Measurements from ENCODE around the gene ARHGAP45. TPM values are rescaled to one million over a fixed set of nuclear protein-coding genes. Genes with fewer than 3 reads are reported as not detected.

Gene ARHGAP45
- total RNA-seq, 1 donor from 2014 or later: 20.7 TPM

GRCh38 chr19:1085676-1086442, 18.9 kb downstream of the ARHGAP45 start:
- no peak for DNase-seq (ENCODE audit: low spot score)

DNA sequence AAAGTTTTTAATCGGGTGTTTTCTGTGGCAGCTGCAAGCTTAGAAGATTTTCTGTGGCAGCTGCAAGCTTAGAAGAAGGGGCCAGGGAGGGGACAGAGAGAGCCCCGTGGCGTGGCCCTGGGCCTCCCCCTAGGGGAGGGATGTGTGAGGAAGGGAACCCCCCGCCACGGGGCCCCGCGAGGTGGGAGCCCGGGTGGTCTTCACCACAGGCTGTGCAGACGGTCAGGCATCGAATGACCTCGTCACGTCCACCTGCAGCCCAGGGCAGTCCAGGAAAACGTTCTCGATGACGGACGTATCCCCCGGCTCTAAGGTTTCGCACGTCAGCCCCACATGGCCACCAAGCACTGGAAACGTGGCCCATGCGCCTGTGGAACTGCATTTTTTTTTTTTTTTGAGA, 19.6 kb downstream of the ARHGAP45 start:
- DNase-seq (ENCODE audit: low spot score): no peak

DNA sequence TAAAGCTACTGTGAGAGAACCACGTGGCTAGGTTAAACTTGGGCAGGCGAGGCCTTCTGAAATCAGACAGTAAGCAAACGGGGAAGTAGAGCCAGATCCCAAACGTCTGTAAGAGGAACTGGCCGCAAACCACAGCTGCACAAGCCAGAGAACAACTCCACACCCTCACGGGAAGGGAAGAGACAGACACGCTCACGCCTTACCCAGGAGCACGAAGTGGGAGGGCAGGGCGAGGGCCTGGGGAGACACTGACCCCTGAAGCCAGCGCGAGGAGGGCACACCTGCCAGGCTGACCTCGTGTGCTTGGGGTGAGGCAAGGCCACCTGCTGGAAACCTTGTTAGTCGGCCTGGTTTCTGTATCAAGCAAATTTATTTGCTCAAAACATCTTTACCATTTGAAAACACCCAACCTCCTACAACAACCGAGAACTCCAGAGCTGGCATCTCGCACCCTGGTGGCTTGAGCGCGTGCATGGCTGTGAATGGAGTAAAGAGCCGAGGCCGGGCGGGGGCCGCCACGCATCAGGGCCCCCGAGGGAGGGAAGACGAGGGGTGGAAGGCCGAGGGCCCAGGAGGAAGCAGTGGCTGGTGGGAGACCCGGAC, 20.9 kb downstream of the ARHGAP45 start:
- DNase-seq (ENCODE audit: low spot score): no peak

- no peak for DNase-seq (ENCODE audit: low spot score)
Measured at GRCh38 chr19:1088416-1089010, 21.5 kb downstream of the ARHGAP45 start.

DNA sequence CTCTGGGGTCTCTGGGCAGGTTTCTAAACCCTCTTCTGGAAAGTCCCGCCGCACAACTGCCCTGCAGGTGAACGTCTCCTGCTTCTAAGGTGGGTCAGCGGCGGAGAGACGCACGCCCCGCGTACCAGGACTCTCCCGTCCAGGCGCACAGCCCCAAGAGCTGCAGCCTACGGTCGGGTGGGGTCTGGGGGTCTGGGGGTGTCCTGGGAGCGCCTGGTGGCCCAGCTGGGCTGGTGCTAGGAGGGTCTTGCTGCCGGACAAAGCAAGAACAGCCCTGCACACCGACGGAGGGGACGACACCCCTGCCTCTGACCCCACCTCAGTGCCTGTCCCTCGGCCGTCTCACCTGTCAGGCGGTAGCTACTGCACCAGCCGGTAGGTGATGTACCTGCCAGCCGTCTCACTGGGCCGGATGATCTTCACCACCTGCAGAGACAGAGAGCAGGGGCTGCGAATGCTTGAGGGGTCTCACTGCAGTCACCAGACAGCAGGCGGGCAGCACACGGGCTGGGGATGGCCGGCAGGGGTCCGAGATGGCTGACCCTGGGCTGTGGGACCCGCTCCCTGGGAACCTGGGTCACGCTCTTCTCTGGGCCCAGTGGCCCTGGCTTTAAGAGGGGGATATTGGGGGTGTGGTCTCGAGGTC, 22.3 kb downstream of the ARHGAP45 start:
- DNase-seq (ENCODE audit: low spot score): no peak

- no peak for DNase-seq (ENCODE audit: low spot score)
Measured at GRCh38 chr19:1089891-1090290, 22.9 kb downstream of the ARHGAP45 start.

- DNase-seq (ENCODE audit: low spot score): no peak
Measured at GRCh38 chr19:1090731-1091543, 24.0 kb downstream of the ARHGAP45 start.

DNA sequence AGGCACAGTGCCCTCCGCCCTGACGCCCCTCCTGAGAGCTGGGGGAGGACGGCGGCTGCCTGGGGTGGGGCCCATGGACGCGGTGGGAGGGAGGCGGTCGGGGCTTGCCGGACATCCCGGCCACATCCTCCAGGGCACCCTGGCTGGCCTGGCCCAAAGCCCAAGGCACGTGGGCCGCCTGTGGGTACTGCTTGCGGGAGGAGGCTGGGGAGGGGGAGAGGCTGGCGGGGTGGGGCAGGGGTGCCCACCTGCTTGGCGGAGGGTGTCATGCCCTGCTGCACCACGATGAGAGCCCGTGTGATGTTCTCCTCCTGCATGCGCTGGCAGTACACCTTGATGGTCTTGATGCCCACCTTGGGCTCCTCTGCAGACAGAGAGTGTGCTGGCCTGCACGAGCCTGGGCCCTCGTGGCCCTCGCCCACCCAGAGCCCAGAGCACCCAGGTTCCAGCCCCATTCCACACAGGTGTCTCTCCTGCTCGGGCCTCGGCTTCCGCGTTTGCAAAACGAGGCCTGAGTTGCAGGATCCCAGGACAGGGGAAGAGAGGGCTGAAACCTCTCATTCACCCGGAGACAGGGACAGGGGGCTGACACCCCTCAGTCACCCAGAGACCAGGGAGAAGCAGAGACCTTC, 24.7 kb downstream of the ARHGAP45 start:
- no peak for DNase-seq (ENCODE audit: low spot score)

- DNase-seq (ENCODE audit: low spot score): no peak
Measured at GRCh38 chr19:1093330-1093729, 26.4 kb downstream of the ARHGAP45 start.

DNA sequence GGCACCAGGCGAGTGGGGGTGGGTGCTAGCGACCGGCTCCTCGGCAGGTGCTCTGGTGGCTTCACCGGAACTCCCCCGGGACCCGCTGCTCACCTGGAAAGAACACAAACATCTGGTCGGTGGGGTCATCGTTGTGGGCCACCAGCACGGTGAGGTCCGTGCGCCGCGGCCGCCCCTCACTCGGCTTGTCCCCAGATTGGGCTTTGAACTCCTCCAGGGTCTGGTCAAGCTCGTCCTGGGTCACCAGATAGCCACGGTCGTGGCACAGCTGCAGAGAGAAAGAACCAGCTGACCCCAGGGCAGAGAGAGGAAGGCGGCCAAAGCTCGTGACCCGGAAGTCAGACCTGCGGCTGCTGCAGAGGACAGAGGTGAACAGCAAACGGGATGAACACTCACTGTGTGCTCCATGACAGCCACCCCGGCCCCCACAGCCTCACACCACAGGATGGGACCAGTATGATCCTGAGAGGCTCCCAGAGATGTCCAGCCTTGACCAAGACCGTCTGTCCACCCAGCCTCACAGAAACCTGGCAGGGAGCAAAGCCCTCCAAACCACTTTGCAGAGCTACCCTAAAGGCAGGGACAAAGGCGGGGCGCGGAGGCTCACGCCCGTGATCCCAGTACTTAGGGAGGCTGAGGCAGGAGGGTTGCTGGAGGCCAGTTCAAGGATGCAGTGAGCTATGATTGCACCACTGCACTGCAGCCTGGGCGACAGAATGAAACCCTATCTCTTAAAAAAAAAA, 27.0 kb downstream of the ARHGAP45 start:
- no peak for DNase-seq (ENCODE audit: low spot score)

DNA sequence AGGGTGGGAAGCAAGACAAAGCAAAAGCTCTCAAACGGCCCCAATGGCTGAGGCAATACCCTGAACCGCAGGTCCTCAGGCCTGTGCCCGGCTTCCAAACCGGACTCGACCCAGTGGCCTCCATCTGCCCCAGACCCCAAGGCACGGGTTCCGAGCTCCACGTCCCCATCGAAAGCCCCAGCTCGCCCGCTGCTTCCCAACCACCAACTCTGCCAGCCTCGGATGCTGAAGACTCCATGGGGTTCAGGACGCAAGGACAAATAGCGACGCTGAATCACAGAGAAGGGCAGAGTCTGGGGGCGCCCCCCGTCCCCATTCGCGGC, 27.6 kb downstream of the ARHGAP45 start:
- DNase-seq (ENCODE audit: low spot score): no peak

GRCh38 chr19:1094978-1095701, 28.2 kb downstream of the ARHGAP45 start, which contains the start of gene POLR2E:
Gene POLR2E, minus strand, starts transcription at chr19:1095375. Its CDS starts 60 bp downstream, at chr19:1095315.
- peak; percentile 98 for DNase-seq (ENCODE audit: low spot score)

DNA sequence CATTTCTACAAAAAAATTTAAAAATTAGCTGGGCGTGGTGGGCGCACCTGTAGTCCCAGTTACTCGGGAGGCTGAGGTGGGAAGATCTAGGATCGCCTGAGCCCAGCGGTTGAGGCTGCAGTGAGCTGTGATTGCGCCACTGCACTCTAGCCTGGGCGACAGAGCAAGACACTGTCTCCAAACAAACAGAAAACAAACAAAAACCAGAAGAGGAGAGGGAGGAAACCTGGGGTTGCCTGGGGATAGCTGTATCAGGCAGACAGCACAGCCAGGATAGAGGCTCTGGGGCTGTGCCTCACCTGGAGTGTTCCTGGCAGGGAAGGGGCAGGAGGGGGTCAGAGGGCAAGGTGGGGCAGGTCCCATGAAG, 30.8 kb downstream of the ARHGAP45 start:
- DNase-seq (ENCODE audit: low spot score): no peak

GRCh38 chr19:1098177-1099051, 31.4 kb downstream of the ARHGAP45 start:
- no peak for DNase-seq (ENCODE audit: low spot score)

DNA sequence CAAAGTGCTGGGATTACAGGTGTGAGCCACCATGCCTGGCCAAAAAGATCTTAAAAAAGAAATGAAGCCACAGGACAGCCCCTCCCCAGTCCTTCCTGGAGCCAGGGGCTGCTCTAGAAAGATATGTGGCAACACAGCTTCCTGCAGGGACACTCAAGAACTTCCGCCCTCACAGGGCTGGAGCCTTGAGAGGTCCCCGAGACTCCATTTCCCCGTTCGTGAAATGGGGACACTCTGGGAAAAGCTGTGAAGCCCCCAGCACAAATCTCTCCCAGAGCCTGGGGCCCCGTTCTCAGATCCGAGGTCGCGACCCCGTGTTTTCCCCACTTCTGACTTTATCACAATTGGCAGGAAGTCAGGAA, 34.4 kb downstream of the ARHGAP45 start:
- DNase-seq (ENCODE audit: low spot score): no peak

DNA sequence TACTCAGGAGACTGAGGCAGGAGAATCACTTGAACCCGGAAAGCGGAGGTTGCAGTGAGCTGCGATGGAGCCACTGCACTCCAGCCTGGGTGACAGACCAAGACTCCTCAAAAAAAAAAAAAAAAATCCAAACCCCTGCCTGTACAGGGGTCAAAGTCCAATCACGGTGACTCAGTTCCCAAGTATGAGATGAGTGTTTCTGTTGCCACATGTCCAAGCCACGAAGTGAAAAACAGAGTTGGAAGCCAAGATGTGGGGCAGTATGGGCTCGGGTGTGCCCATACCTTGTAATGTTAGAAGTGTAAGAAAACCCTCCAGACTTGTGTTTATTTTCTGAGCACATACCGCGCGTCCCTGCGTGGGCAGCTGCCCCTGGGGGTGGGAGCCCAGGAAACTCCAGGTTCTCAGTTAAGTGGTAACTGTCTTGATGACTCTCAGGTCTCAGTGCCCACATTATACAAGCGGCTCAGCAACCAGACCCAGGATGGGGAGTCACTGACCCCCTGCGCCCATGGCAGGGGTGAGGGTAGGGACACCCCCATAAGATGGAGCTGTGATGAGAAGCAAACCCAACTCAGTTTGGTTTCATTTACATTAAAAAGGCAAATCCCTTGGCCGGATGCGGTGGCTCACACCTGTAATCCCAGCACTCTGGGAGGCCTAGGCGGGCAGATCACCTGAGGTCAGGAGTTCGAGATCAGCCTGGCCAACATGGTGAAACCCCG, 35.6 kb downstream of the ARHGAP45 start:
- DNase-seq (ENCODE audit: low spot score): peak; percentile 79

GRCh38 chr19:1103132-1103707, 36.3 kb downstream of the ARHGAP45 start:
- no peak for DNase-seq (ENCODE audit: low spot score)

DNA sequence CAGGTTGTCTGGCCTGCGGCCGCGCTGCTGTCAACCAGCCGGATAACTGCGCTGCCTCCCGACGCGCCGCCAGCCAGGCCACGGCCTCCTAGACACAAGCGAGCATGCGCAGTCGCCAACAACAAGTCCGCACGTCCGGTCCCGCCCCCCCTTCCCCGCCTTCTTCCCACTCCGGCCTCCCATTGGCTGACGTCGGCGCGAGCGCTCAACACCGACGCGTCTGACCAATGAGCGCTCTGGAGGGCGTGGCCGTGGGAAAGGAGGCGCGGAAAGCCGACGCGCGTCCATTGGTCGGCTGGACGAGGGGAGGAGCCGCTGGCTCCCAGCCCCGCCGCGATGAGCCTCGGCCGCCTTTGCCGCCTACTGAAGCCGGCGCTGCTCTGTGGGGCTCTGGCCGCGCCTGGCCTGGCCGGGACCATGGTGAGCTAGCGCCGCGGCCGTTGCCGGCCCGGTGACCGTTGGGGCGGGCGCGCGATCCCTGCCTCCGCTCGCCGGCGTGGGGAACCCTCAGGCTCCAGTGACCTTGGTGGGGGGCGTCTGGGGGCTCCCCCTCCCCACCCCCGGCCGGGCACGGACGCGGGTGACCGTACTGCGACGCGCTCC, 36.8 kb downstream of the ARHGAP45 start, which contains the start of gene GPX4:
Gene GPX4, plus strand, starts transcription at position 287 of the 603 bp plus-strand sequence. Its CDS starts 50 bp downstream, at position 337.
- peak; percentile 99 for DNase-seq (ENCODE audit: low spot score)
